Epithelial cell of proximal tubule (primary cell): Measurements from ENCODE around the gene ATP13A2. TPM values are rescaled to one million over a fixed set of nuclear protein-coding genes. Genes with fewer than 3 reads are reported as not detected.

Experiments
- DNase-seq: peaks from one replicate; pipeline ENCODE4 v3.0.0-alpha.2; 2011; ENCODE audit warnings: low read depth
- H3K4me3 ChIP-seq: 2 replicates; pipeline ENCODE4 v1.5.1; 2011; ENCODE audit warnings: low read depth, mild to moderate bottlenecking, low read length
- CTCF ChIP-seq: conservative IDR thresholded peaks from 2 replicates; pipeline ENCODE4 v1.5.1; 2012; ENCODE audit warnings: low read depth, mild to moderate bottlenecking, low read length
- total RNA-seq: library from RNA; depleted of rRNA; stranded (reverse); fragments of >200 nt; gene quantifications from 2 replicates; pipeline ENCODE4 v1.2.3, GENCODE V29; 2015

Gene ATP13A2
- total RNA-seq, 1 donor from 2014 or later: 87.8 TPM

GRCh38 chr1:16986962-16987361, 24.8 kb downstream of the ATP13A2 start:
- no peak overlapping the region for H3K4me3 ChIP-seq
- DNase-seq: no peak
- peak; percentile 30 for TF ChIP-seq CTCF

- H3K4me3 ChIP-seq: no peak overlapping the region
- no peak for TF ChIP-seq CTCF
- DNase-seq: no peak
These were observed 25.2 kb downstream of the ATP13A2 start for GRCh38 chr1:16986560-16986959.

- H3K4me3 ChIP-seq: no peak overlapping the region
- DNase-seq: no peak
- no peak for TF ChIP-seq CTCF
These were observed 25.6 kb downstream of the ATP13A2 start for GRCh38 chr1:16986113-16986512.

- H3K4me3 ChIP-seq: no peak overlapping the region
- TF ChIP-seq CTCF: no peak
- DNase-seq: no peak
These were observed 27.0 kb downstream of the ATP13A2 start for GRCh38 chr1:16984717-16985116.

GRCh38 chr1:16983649-16984048, 28.1 kb downstream of the ATP13A2 start:
- TF ChIP-seq CTCF: no peak
- no peak overlapping the region for H3K4me3 ChIP-seq
- DNase-seq: no peak

GRCh38 chr1:16982902-16983301, 28.8 kb downstream of the ATP13A2 start:
- no peak overlapping the region for H3K4me3 ChIP-seq
- TF ChIP-seq CTCF: no peak
- no peak for DNase-seq

GRCh38 chr1:16981269-16981849, 30.4 kb downstream of the ATP13A2 start:
- TF ChIP-seq CTCF: no peak
- DNase-seq: no peak
- H3K4me3 ChIP-seq: no peak overlapping the region
